Epithelial cell of prostate (primary cell): ENCODE results near the gene HSPA9.

Source experiments
- DNase-seq: peaks from one replicate; pipeline ENCODE4 v3.0.0-alpha.2; 2011; ENCODE audit warnings: low read depth, low spot score
- H3K27ac ChIP-seq: fragments of 450-650 bp; 2 replicates; pipeline ENCODE4 v1.5.1; 2017; ENCODE audit warnings: mild to moderate bottlenecking

The HSPA9 gene

GRCh38 chr5:138565100-138565821, 9.9 kb downstream of the HSPA9 start:
- DNase-seq = no peak
- no peak overlapping the region for H3K27ac ChIP-seq

GRCh38 chr5:138564242-138564641, 11.0 kb downstream of the HSPA9 start:
- H3K27ac ChIP-seq = no peak overlapping the region
- no peak for DNase-seq

GRCh38 chr5:138563340-138564118, 11.7 kb downstream of the HSPA9 start:
- no peak for DNase-seq
- H3K27ac ChIP-seq = no peak overlapping the region

GRCh38 chr5:138560971-138561370, 14.2 kb downstream of the HSPA9 start:
- no peak for DNase-seq
- H3K27ac ChIP-seq = no peak overlapping the region

GRCh38 chr5:138559937-138560336, 15.3 kb downstream of the HSPA9 start:
- DNase-seq = no peak

GRCh38 chr5:138557677-138558076, 17.5 kb downstream of the HSPA9 start:
- no peak overlapping the region for H3K27ac ChIP-seq
- DNase-seq = no peak

More at GRCh38 chr5:138559937-138560336, 15.3 kb downstream of the HSPA9 start:
- no peak overlapping the region for H3K27ac ChIP-seq

- no peak overlapping the region for H3K27ac ChIP-seq
- no peak for DNase-seq
Observed at GRCh38 chr5:138554143-138554542, 21.1 kb downstream of the HSPA9 start.

GRCh38 chr5:138553437-138554095, 21.6 kb downstream of the HSPA9 start:
- no peak for DNase-seq

GRCh38 chr5:138552657-138553056, 22.5 kb downstream of the HSPA9 start:
- no peak for DNase-seq
- H3K27ac ChIP-seq = no peak overlapping the region

More at GRCh38 chr5:138553437-138554095, 21.6 kb downstream of the HSPA9 start:
- no peak overlapping the region for H3K27ac ChIP-seq

GRCh38 chr5:138549414-138549813, 25.8 kb downstream of the HSPA9 start:
- no peak for DNase-seq
- no peak overlapping the region for H3K27ac ChIP-seq

- H3K27ac ChIP-seq = peak overlapping the region; percentile 93
Observed at GRCh38 chr5:138545919-138546562, 29.2 kb downstream of the HSPA9 start.

GRCh38 chr5:138544181-138545134, 30.7 kb downstream of the HSPA9 start:
- peak overlapping the region; percentile 93 for H3K27ac ChIP-seq
- DNase-seq = no peak

More at GRCh38 chr5:138545919-138546562, 29.2 kb downstream of the HSPA9 start:
- DNase-seq = no peak

- DNase-seq = no peak
- peak overlapping the region; percentile 93 for H3K27ac ChIP-seq
Observed at GRCh38 chr5:138543730-138544104, 31.5 kb downstream of the HSPA9 start.

GRCh38 chr5:138542956-138543729, 32.1 kb downstream of the HSPA9 start, which contains the start of gene ETF1:
ETF1 (minus strand) TSS chr5:138543236; CDS start chr5:138542918, 318 bp downstream.
- DNase-seq = peak; percentile 97
- peak within 1 kb of the TSS; percentile 93 for H3K27ac ChIP-seq

GRCh38 chr5:138542180-138542955, 32.8 kb downstream of the HSPA9 start:
- H3K27ac ChIP-seq = peak overlapping the region; percentile 93
- no peak for DNase-seq

- DNase-seq = no peak
- H3K27ac ChIP-seq = peak overlapping the region; percentile 93
Observed at GRCh38 chr5:138541511-138542179, 33.6 kb downstream of the HSPA9 start.

GRCh38 chr5:138539791-138540190, 35.4 kb downstream of the HSPA9 start:
- no peak for DNase-seq
- H3K27ac ChIP-seq = no peak overlapping the region
